ENCODE measurements around the gene COX5B.
"Not testable (repeated sequence)": the region's sequence is repeated elsewhere in the genome, so short reads cannot be mapped to it uniquely, and the experiment has no call there.

DNA sequence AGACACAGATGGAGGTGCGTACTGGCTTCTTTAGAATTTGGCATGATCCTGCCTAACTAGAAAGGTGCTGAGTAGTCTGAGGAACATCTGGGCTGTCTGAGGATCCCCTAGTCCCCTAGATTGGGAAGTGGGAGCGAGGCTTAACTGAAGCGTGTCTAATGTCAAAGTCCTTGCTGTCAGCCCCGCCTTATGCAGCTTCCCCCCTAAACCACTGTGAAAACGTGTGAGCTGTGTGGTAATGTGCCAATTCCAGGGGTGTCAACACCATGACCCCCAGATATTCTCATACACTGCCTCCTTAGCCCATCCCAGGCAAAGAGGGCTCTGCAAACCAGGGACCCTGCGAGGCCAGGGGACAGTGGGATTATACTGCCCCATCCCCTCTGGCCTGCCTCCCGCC, 34.0 kb upstream of the COX5B start:
- TF ChIP-seq CTCF (conservative IDR thresholded peaks at IDR 0.05; ENCODE audit: low read length); EZH2phosphoT487 (IDR thresholded peaks at IDR 0.05; ENCODE audit: borderline replicate concordance, low read depth, low read length): not testable (repeated sequence)

All from OCI-LY7 (cell line).